Endothelial cell (in vitro differentiated cells): ENCODE results near the gene HHAT. TPM values are rescaled to one million over a fixed set of nuclear protein-coding genes. Genes with fewer than 3 reads are reported as not detected.
A peak's percentile ranks its signal among the peaks of the same experiment; 100 is the strongest.
"Not testable (repeated sequence)": the region's sequence is repeated elsewhere in the genome, so short reads cannot be mapped to it uniquely, and the experiment has no call there.

ENCODE experiments used
- DNase-seq: peaks from one replicate; pipeline ENCODE4 v3.0.0; 2021; ENCODE audit warnings: low spot score
- H3K27ac Mint-ChIP-seq: one replicate; pipeline ENCODE4 v1.8.0; 2021; ENCODE audit warnings: mixed read lengths, inconsistent platforms; ENCODE audit not compliant: unreplicated experiment
- H3K27me3 Mint-ChIP-seq: one replicate; pipeline ENCODE4 v1.8.0; 2021; ENCODE audit warnings: mild to moderate bottlenecking, moderate library complexity, mixed read lengths, inconsistent platforms; ENCODE audit not compliant: unreplicated experiment
- H3K36me3 Mint-ChIP-seq: one replicate; pipeline ENCODE4 v1.8.0; 2021; ENCODE audit warnings: mild to moderate bottlenecking, low read depth, mixed read lengths, inconsistent platforms; ENCODE audit not compliant: unreplicated experiment
- H3K4me1 Mint-ChIP-seq: one replicate; pipeline ENCODE4 v1.8.0; 2021; ENCODE audit warnings: mild to moderate bottlenecking, mixed read lengths, inconsistent platforms; ENCODE audit not compliant: unreplicated experiment
- H3K4me3 Mint-ChIP-seq: one replicate; pipeline ENCODE4 v1.8.0; 2021; ENCODE audit warnings: mild to moderate bottlenecking, mixed read lengths, inconsistent platforms; ENCODE audit not compliant: unreplicated experiment
- H3K9me3 Mint-ChIP-seq: one replicate; pipeline ENCODE4 v1.8.0; 2021; ENCODE audit warnings: mixed read lengths, inconsistent platforms; ENCODE audit not compliant: unreplicated experiment
- CTCF ChIP-seq: fragments of 200-600 bp; sonication (generic); IDR thresholded peaks from one replicate; pipeline ENCODE4 v1.5.0; 2021; ENCODE audit warnings: antibody characterized with exemption; ENCODE audit not compliant: unreplicated experiment
- total RNA-seq: library from RNA; stranded (reverse); fragmentation: NEBNext Ultra II Directional; extraction: Animal tissue kit (Norgen Biotek cat#: 25700); gene quantifications from one replicate; pipeline ENCODE4 v1.2.1, GENCODE V29; 2021; ENCODE audit not compliant: unreplicated experiment

Gene HHAT
- total RNA-seq, 1 donor from 2014 or later, result 6.0 TPM

- peaks cover 1% of the 10 kb centered on the region for H3K27me3 Mint-ChIP-seq
- no peak for TF ChIP-seq CTCF
- no peaks in the 10 kb centered on the region for H3K36me3 Mint-ChIP-seq
- no peak overlapping the region for H3K4me3 Mint-ChIP-seq
- no peak overlapping the region for H3K27ac Mint-ChIP-seq
- no peak for DNase-seq
- peaks cover 5% of the 10 kb centered on the region for H3K4me1 Mint-ChIP-seq
- no peaks in the 10 kb centered on the region for H3K9me3 Mint-ChIP-seq
Observed at GRCh38 chr1:210352575-210352974, 23.9 kb downstream of the HHAT start.

- not testable (repeated sequence) for H3K27ac Mint-ChIP-seq, H3K4me1 Mint-ChIP-seq, H3K27me3 Mint-ChIP-seq, DNase-seq, H3K9me3 Mint-ChIP-seq, H3K36me3 Mint-ChIP-seq, H3K4me3 Mint-ChIP-seq
Observed at GRCh38 chr1:210354305-210354704, 25.6 kb downstream of the HHAT start.

- DNase-seq, result no peak
- no peaks in the 10 kb centered on the region for H3K9me3 Mint-ChIP-seq
- TF ChIP-seq CTCF, result no peak
- no peak overlapping the region for H3K27ac Mint-ChIP-seq
- peaks cover 2% of the 10 kb centered on the region for H3K27me3 Mint-ChIP-seq
- H3K36me3 Mint-ChIP-seq, result no peaks in the 10 kb centered on the region
- H3K4me3 Mint-ChIP-seq, result no peak overlapping the region
- H3K4me1 Mint-ChIP-seq, result peaks cover 3% of the 10 kb centered on the region
Observed at GRCh38 chr1:210358626-210359025, 29.9 kb downstream of the HHAT start.

GRCh38 chr1:210359255-210359654, 30.6 kb downstream of the HHAT start:
- Mint-ChIP-seq H3K27me3 (peaks cover 2% of the 10 kb centered on the region), H3K9me3 (no peaks in the 10 kb centered on the region), H3K4me1 (no peaks in the 10 kb centered on the region), H3K27ac (no peak overlapping the region), H3K4me3 (no peak overlapping the region), H3K36me3 (no peaks in the 10 kb centered on the region)
- DNase-seq, result no peak
- TF ChIP-seq CTCF, result no peak

GRCh38 chr1:210360852-210361477, 32.3 kb downstream of the HHAT start:
- no peaks in the 10 kb centered on the region for H3K4me1 Mint-ChIP-seq
- no peak for DNase-seq
- peaks cover 2% of the 10 kb centered on the region for H3K27me3 Mint-ChIP-seq
- no peak overlapping the region for H3K27ac Mint-ChIP-seq
- no peaks in the 10 kb centered on the region for H3K9me3 Mint-ChIP-seq
- H3K4me3 Mint-ChIP-seq, result no peak overlapping the region
- no peaks in the 10 kb centered on the region for H3K36me3 Mint-ChIP-seq
- TF ChIP-seq CTCF, result peak; percentile 36
